ENCODE measurements around the gene ZNF211. TPM values are rescaled to one million over a fixed set of nuclear protein-coding genes. Genes with fewer than 3 reads are reported as not detected.

ZNF211 gene
- total RNA-seq, 1 experiment from 2014 or later, result 6.7 TPM

DNA sequence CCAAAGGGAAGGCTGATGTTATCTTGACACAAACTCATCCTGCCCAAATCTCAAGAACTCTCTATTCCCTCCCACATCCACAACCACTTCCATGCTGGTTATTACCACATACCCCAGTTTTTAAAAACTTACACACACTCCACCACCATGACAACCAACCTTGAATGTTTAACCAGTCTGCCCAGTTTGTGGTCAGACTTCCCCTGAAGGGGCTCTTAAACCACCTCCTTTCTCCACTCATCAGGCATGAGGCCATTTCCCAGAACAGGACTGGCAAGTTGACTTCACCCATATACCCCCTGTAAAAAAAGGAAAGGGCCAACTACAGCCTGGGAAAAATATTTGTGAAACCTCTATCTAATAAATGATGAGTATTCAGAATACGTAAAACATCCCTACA, 23.4 kb downstream of the ZNF211 start:
- no peak for TF ChIP-seq EGR1 (IDR thresholded peaks at IDR 0.05; ENCODE audit: low read depth)
- TF ChIP-seq FOSL1 (IDR thresholded peaks at IDR 0.05; ENCODE audit: low read depth), result no peak
- TF ChIP-seq SP1 (IDR thresholded peaks at IDR 0.05; ENCODE audit: low read depth), result no peak
- TF ChIP-seq, protein P1, sequence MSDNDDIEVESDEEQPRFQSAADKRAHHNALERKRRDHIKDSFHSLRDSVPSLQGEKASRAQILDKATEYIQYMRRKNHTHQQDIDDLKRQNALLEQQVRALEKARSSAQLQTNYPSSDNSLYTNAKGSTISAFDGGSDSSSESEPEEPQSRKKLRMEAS (IDR thresholded peaks at IDR 0.05), result no peak
- no peak for TF ChIP-seq SIN3A (IDR thresholded peaks at IDR 0.05; ENCODE audit: low read depth)
- TF ChIP-seq EZH2phosphoT487 (IDR thresholded peaks at IDR 0.05; ENCODE audit: borderline replicate concordance), result no peak
- TF ChIP-seq ELF1 (IDR thresholded peaks at IDR 0.05; ENCODE audit: borderline replicate concordance, low read depth), result no peak
- no peak for TF ChIP-seq REST (IDR thresholded peaks at IDR 0.05; ENCODE audit: low read depth)
- no peak for TF ChIP-seq CBX3 (IDR thresholded peaks at IDR 0.05; ENCODE audit: low read depth)
- no peak for TF ChIP-seq SRF (IDR thresholded peaks at IDR 0.05; ENCODE audit: low read depth)
- TF ChIP-seq JUND (IDR thresholded peaks at IDR 0.05), result no peak
- TF ChIP-seq TCF7L2 (IDR thresholded peaks at IDR 0.05; ENCODE audit: borderline replicate concordance, extremely low read depth, insufficient read depth, insufficient read length), result no peak
- no peak for TF ChIP-seq CEBPB (IDR thresholded peaks at IDR 0.05; ENCODE audit: low read depth)
- no peak for TF ChIP-seq POLR2A (IDR thresholded peaks at IDR 0.05; ENCODE audit: borderline replicate concordance, extremely low read depth, insufficient read depth, insufficient read length)
- no peak for TF ChIP-seq EZH2 (IDR thresholded peaks at IDR 0.05)
- TF ChIP-seq, protein P2, sequence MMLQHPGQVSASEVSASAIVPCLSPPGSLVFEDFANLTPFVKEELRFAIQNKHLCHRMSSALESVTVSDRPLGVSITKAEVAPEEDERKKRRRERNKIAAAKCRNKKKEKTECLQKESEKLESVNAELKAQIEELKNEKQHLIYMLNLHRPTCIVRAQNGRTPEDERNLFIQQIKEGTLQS (IDR thresholded peaks at IDR 0.05), result no peak
- TF ChIP-seq ZBTB33 (IDR thresholded peaks at IDR 0.05; ENCODE audit: extremely low read depth, insufficient replicate concordance, low read length), result no peak
- TF ChIP-seq YY1 (IDR thresholded peaks at IDR 0.05; ENCODE audit: extremely low read depth, insufficient replicate concordance, low read depth, low read length), result no peak
- Histone ChIP-seq H3K27me3 (ENCODE audit: insufficient read depth, low read length) (no peaks in the 10 kb centered on the region), H3K4me2 (ENCODE audit: low read length) (no peak overlapping the region), H3K4me3 (replicated peaks in 1 of 2; ENCODE audit: low read depth in 1 of 2, low read length in 2 of 2) (no peak overlapping the region), H4K20me1 (ENCODE audit: insufficient read depth) (no peaks in the 10 kb centered on the region), H2AFZ (ENCODE audit: low read depth, low read length, poor library complexity, severe bottlenecking) (no peak overlapping the region), H3K36me3 (ENCODE audit: control insufficient read depth in 1 of 2, insufficient read depth in 2 of 2, low read length in 2 of 2) (no peaks in the 10 kb centered on the region), H3K27ac (ENCODE audit: low read depth, low read length) (no peak overlapping the region), H3K9me2 (ENCODE audit: insufficient read depth) (no peaks in the 10 kb centered on the region), H3K79me2 (ENCODE audit: insufficient read depth, low read length) (no peaks in the 10 kb centered on the region), H3K9ac (ENCODE audit: low read length) (no peak overlapping the region), H3K9me3 (ENCODE audit: control insufficient read depth in 1 of 2, insufficient read depth in 1 of 2, low read depth in 1 of 2, low read length in 2 of 2) (peaks cover 0 to 3% of the 10 kb centered on the region in 2 experiments; a peak in 2 of 4 replicates), H3K4me1 (ENCODE audit: control insufficient read depth in 1 of 2, insufficient read depth in 2 of 2, low read length in 2 of 2) (no peaks in the 10 kb centered on the region)
- RAD21 ChIA-PET (ENCODE audit: low non-redundant PET in 1 of 2, low total read pairs in 2 of 2, uncharacterized antibody in 2 of 2, unreplicated experiment in 2 of 2), result no interaction called here
- intact Hi-C loops (cut with micrococcal nuclease), result no loop called here
- no peak for DNase-seq (ENCODE audit: low read depth, low spot score)
- POLR2A ChIA-PET, result no interaction called here
- CTCF ChIA-PET, result no interaction called here
- ATAC-seq, result no peak
- no TSS peak for BruUV-seq (replicated peaks)

Measured in HCT116 (cell line).